HTR-8/SVneo (cell line): ENCODE data around the gene SFXN5.

Experiments
- DNase-seq: peaks from one replicate; pipeline ENCODE4 v3.0.0; 2011; ENCODE audit warnings: low spot score, mixed read lengths; ENCODE audit not compliant: insufficient read length
- FAIRE-seq: peaks from 2 replicates; lab custom pipeline; 2011; peaks lifted over from hg19 to GRCh38; lab: Jason Lieb, UNC

The SFXN5 gene

DNA sequence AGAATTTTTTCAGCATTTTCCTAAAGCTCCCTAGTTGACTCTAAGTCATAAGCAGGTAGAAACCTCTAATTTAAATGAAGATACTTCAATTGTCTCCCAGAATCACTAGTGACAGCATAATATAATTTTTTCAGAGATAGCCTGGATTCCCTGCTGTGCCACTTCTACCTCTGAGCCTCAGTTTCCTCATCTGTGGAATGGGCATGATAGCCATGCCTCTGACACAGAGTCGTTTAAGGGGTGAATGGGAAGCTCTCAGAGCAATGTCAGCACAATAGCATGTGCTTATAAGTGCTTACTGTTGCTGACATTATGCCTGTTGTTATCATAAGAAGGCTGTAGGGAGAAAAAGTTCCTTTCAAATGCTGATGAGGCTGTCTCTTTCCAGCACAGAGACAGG is 48.0 kb downstream of the SFXN5 start:
- FAIRE-seq (no peak), DNase-seq (no peak)

DNA sequence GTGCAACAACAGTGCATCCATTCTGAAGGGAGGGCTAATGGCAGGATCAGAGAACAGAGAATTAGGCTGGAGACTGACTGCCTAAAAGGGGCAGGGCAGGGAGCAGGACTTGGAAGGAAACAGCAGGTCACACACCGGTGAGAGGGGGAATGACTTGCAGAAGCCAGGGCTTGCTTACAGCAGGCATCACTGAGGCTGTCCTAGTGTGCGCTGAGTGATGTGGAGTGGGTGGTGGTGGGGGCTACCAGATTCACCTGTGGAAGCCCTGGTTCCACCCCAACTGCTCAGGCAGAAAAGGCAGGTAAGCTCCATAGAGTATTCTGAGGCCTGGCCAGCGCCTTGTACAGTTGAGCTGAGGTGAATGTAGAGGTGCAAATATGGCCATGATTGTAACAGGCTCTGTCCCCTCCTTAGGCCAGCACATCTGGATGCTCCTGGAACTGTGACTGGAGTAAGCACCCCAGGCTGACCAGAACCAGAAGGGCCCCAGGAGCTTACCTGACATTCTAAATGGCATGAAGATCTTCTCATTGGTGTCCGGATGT is 49.4 kb downstream of the SFXN5 start:
- DNase-seq (no peak), FAIRE-seq (no peak)

DNA sequence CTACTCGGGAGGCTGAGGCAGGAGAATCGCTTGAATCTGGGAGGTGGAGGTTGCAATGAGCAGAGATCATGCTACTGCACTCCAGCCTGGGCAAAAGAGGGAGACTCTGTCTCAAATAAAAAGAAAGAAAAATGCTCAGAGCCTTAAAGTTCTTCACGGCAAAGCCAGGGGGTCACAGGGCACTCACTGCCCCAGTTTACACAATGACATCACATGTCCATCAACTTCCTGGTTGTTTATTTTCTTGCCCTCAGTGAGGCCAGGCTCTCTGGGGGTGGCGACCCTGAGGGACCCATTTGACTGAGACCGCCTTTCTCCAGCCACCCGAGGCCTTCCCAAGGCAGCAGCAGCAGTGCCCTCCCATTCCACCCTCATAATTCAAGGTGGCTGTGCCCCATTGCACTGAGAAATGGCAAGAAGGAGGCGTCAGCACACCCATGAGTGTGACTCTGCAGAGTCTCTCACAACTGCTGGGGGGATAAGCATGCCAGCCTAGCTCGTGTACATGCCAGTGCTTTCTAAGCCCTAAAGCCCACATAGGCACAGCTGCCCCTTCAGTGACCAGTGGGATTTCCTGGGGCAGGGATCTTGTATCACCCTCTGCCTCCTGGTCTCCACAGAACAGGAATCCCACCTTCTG is 50.0 kb downstream of the SFXN5 start:
- no peak for FAIRE-seq

DNA sequence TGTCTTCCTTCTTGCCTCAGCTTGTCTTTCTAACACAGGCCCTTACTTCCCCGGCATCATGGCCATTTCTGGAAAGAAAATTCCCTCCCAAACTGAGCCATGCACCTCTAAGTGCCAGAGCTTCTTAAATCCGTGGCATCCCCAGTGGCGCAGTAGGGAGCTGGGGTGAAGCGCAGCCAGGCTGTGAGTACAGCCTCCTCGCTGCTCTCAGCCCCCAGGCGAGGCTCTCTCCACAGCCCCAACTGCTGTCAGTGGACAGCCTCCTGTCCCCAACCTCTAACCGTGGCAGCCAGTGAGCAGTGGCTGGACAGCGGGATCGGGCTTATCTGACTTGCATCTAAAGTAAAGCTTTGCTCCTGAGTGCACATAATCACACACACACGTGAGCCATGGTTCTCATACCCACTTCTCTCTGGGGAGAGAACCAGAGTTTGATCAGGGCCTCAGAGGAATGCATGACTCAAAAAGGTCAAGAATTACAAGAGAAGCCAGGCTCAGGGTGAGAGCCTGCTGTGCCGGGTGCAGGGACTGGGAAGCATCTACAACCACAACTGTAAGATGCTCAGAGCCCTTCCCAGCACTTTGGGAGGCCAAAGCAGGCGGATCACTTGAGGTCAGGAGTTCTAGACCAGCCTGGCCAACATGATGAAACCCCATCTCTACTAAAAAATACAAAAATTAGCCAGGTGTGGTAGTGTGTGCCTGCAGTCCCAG is 50.7 kb downstream of the SFXN5 start:
- FAIRE-seq (no peak), DNase-seq (peak; percentile 62)

More for the DNA sequence above, 50.0 kb downstream of the SFXN5 start:
- no peak for DNase-seq

DNA sequence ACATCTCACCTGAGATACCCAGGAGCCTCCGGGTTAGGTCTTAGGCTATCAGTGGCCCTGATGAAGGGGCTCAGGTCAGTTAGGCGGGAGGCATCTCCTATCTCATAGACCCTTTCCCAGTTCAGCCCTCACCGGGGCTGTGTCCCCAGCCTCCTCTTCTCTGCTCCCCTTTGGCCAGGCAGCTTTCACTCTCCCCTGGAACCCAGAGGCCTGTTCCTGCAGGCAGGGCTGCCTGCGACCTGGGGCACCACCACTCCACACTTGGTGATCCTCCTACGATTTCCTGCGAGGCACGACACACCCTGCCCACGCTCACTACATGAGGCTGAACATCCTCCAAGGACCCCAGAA is 51.2 kb downstream of the SFXN5 start:
- no peak for DNase-seq
- FAIRE-seq = no peak

DNA sequence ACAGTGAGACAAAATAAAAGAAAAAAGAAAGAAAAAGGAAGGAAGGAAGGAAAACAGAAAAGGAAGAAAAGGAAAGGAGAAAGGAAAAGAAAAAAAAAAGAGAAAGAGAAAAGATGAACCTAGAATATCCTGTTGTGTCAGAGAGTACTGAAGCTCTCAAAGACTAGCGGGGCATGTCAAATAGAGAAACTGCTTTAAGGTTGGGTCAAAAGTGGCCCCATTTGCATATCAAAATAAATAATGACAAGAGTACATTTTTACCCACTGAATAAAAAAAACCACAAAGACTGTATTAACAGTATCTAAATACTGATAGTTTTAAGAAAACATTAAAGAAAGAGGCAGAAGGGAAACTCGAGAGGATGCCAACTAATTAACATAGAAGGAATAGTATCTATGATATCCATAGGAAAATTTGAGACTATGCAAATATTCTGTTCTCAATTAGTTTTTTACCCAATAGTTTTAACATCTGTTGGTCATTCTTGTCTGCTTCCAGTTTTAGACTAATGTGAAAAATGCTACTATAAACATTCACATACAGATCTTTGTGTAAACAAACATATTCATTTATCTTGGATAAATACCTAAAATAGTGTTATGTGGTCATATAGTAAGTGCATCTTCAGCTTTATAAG is 53.2 kb downstream of the SFXN5 start:
- DNase-seq = no peak
- no peak for FAIRE-seq

DNA sequence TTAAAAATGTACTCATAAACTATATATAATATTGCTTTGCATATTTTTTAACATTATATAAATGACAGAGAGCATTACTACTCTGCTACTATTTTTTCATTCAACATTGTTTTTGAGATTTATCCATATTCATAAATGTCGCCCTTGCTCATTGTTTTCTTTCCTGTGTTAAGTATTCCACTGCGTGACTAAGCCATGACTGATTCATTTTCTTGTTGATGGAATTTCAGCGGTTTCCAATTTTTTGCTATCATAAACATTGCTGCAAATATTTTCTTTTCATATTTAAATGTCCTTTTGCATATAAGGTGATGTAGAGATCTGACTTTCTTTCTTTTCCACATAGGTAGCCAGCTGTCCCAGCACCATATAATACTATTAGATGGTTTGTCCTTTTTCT is 57.6 kb downstream of the SFXN5 start:
- FAIRE-seq (no peak), DNase-seq (peak; percentile 40)

DNA sequence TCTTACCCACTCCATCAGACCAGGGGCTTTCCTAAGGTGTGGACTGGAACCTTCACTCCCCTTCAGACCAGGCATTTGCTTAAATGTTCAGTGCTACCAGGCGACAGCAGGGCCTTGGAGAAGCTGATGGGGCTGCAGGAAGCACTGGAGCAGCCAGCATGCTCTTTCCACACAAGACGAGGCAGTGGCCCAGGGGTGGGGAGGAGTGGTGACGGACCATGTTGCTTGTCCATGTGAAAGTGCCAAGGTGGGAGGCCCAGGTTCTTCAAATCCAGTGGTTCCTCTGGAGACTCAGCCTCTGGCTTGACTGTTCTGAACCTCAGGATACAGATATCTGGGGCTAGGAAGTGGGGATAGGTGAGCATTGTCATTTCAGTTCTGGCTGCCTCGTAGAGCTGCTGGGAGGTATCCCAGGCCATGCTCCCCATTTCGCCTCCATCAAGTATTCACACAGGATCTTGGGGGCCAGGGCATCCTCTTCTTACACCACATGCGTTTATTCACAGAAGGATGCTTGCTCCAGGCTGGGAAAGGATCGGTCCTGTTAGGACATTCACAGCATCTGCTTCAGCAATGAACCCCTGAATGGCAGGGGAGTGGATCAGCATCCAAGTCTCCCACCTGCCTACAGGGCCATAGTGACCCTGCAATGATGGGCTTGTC is 62.2 kb downstream of the SFXN5 start:
- FAIRE-seq = no peak
- DNase-seq = no peak

DNA sequence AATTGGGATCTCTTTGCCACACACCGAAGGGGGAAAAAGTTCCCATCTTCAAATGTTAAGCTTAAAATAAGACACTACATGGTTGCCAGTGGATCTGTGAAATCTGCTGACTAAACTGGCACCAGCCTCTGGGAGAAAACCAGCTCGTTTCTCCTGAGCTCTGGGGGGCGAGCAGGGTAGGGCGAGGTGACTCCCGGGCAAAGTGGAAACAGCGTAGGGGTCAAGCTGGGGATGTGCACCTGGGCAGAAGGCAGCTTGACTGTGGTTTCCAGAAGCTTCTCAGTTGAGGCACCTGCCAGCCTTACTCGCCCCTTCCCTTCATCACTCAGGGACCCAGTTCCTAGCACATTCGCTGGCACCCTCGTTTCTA is 62.8 kb downstream of the SFXN5 start:
- no peak for DNase-seq
- no peak for FAIRE-seq

DNA sequence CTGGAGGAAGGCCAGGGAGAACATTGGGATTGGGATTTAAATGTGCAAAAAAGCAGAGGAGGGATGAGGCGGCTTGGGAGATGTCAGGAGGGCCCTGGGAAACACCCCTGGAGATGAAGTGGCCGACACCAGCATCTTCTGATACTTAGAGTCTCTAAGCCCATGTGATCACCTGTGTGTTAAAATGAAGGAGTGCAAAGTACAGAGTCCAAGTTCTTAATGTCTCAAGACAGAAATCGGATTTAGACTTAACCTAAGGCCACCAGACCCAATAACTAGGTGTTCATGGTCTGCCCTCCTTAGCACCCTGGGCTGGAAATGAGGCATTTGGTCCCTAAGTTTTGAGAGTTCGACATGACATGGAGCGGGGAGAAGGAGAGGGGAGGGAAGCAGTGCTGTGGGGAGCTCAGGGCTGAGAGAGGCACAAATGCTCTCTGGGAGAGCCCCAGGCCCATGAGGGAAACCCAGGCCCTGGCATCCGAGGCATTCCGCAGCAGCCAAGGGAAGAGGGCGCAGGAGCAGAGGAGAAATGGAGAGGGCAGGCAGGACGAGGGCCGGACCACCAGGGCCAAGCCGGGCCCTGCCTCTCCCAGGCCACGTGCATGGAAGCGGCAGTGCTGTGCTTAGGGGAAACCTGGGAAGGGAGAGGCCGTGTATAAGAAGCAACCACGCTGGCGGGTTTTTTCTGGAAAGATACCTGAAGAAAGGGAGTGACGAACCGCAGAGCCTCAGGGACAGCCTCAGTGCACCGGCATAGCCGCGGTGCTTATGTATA is 63.3 kb downstream of the SFXN5 start:
- DNase-seq = no peak
- FAIRE-seq = no peak

DNA sequence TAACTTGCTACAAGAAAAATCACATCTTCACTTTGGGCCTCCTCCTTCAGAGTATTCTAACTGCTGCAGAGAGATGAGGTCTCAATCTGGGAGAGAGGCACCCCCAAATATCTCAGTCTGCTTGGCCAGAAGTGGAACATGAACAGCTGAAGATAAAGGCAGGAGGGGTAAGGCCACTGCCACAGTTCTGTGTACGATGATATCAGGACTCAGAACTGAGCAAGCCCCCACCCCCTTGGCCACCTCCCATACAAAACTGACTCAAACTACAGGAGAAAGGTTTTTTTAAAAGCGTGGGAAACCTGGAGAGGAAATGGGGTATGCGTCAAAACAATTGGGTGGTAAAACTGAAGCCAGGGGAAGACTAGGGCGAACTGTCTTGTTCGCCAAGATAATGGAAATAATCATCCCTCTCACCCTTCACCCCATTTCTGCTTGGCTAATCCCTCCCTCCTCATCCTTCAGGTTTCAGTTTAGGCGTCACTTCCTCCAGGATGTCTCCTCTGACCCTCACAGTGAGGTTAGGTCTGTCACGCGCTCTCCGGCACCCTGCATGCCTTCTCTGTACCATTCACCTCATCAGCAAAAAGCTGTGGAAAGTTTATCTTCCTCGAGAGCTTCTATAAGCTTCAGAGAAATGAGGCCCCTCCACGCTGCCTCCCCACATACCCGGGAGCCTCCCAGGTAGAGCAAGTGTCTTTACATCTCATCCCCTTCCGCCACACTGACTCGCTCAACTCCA is 64.4 kb downstream of the SFXN5 start:
- FAIRE-seq = no peak
- DNase-seq = no peak

DNA sequence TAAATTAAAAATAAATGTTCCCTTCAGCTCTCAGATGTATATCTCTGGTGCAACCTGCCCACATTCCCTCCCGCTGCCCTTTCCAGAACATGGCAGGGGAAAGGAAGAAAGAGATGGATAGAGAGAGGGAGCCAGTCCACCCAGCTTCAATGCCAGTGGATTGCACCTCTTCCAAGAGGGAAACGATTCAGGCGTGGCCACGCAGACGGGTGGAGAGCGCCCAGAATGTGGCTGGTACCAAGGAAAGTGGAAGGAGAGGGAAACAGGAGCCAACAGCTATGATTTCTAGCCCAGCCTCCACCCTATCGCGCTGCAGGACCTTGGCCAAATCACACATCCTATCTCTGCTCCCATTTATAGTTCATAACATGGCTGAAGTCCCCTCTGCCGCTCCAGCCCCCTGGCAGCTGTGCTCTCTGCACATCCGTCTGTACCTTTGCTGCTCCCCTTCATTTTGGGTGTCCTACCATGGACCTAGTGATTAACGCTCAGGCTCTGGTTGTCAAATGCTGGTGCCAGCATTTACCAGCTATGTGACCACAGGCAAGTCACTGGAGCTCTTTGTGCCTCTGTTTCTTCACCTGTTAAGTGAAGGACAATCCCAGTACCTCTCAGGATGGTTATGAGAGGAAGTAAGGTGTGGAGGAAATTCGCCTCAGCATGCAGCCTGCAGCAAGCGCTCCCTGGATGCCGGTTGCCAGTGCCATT is 66.5 kb downstream of the SFXN5 start:
- FAIRE-seq (no peak), DNase-seq (no peak)

DNA sequence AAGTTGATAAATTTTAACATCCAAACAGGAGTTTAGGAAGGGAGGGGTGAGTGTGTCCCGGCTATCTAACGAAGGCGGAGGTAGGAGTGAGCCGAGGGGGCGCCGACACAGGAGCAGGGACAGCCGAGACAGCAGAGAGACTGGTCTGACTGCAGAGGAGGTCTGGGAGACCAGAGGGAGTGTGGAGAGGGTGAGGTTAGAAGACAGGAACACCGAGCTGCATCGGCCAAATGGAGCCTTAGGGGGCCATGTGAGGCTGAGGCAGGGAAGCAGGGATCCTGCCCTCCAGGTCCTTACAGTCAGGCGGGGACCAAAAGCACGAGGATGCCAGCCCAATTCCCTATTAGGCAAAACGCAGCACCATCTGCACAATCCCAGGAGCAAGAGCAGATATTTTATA is 67.0 kb downstream of the SFXN5 start:
- DNase-seq (no peak), FAIRE-seq (no peak)

DNA sequence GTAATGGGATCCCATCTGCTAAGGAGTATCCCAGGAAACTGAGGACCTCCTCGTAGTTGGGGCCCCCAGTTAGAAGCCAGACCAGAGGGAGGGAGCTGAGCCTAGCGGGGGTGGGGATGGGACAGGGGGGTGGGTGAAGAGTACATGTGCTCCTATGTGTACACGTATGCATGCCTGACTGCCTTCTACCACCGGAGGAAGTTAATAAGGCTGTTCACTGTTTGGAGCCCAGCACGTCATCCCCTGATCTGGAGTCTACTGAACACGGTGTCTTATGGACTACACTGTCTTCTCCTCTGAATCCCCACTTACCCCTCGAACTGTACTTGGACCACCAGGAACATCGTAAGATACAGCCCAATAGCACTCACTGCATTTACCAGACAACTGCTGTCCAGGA is 68.5 kb downstream of the SFXN5 start:
- DNase-seq (no peak), FAIRE-seq (peak; percentile 57)

DNA sequence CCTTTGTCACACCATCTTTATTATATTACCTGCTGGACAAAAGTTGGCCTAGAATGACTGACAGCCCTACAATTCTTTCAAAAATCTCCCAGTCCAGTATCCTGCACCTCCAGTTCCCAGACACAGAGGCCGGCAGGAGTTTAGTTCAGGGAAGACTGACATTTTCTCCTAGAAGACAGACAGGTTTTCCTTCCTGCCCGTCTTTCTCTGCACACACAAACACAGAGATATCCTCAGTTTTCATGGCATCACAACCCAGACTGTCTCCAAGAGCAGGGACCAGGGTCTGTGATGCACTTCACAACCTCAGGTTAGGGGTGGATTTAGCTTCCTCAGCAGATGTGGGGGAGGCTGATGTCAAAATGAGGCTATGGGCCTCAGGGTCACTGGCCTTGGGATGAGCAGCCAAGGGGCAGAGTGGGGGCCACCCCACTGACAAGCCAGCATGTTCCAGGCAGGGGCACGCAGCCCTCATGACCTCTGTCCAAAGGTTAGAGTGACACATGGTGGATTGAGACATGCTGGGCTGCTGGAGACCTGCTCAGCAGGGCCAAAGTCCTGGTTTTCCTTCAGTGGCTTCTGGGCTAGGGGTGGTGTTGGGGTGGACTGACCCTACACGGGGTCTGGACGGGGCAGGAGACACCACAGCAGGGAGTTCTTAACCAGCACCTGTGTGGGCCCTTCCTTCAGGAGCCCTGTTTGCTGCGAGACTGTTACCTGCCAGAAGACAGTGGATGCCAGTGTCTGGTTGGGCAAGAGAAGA is 70.5 kb downstream of the SFXN5 start:
- FAIRE-seq = peak; percentile 58
- DNase-seq = no peak

DNA sequence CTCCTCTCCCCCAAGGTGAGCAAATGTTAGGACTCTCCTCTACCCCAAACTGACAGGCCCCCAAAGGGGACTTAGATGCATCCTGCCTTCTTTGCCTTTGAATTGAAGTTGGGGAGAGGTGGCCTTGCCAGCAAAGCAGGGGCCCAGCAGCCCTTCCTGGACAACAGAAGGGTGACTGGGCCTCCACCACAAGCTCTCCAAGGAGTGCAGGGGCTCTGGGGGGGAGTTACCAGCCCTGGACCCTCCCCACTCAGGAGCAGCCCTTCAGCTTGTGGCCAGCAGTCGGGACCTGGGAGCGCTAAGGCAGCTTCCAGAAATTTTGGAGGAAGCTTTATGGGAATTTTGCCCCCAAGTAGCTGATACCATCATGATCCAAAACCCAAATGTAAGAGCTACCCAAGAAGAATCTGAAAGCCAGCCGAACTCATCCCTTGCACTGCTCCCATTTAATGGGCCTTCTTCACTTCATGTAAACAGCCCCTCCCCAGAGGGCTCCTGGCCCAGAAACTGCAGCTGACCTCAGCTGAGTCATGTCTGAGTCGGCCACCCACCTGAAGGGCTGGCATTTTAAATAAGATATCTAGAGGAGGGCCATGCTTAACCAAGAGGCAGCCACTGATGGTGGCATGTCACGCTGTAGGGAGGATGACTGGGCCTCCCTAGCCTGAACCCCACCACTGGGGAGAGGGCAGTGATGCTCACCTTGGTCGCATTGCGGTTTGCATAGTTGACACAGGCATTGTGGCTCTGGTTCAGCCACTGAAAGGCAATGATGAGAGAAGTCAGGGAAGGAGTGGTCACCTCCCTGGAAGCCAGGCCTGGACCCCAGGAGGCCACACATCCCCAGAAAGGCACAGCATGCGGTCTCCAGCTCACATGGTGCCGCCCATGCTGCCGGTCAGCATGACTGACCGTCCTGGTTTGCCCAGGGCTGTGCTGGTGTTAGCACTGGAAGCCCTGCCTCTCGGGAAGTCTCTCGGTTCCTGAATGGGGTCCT is 71.5 kb downstream of the SFXN5 start:
- FAIRE-seq (peak; percentile 28), DNase-seq (peak; percentile 28)

DNA sequence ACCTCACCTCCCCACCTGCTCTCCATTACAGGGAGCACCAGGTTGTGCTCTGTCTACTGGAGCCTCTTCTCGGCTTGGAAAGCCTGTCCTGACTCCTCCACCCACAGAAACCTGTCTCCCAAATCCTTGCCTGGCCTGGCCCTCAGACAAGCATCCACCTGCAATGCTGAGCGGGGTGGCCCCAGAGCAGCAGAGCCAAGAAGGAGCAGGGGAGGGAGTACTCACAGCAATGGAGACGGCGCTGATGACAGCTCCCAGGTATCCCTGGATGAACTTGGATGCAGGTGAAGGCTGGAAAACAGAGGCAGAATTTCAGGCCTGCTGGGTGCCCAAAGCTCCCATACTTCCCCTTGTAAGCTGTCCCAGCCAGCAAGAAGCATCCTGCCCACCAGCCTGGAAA is 72.8 kb downstream of the SFXN5 start:
- no peak for FAIRE-seq

More for the DNA sequence above, 72.8 kb downstream of the SFXN5 start:
- DNase-seq = no peak
